ENCODE results near the gene MAGED1. TPM values are rescaled to one million over a fixed set of nuclear protein-coding genes. Genes with fewer than 3 reads are reported as not detected.

Gene MAGED1
- 28.3 and 31.5 TPM in 2 replicates for total RNA-seq
- total RNA-seq (2013), result 21.1 TPM
- 29.1 and 29.6 TPM in 2 replicates for polyA plus RNA-seq
- 21.2 and 40.3 TPM in 2 replicates for polyA minus RNA-seq

DNA sequence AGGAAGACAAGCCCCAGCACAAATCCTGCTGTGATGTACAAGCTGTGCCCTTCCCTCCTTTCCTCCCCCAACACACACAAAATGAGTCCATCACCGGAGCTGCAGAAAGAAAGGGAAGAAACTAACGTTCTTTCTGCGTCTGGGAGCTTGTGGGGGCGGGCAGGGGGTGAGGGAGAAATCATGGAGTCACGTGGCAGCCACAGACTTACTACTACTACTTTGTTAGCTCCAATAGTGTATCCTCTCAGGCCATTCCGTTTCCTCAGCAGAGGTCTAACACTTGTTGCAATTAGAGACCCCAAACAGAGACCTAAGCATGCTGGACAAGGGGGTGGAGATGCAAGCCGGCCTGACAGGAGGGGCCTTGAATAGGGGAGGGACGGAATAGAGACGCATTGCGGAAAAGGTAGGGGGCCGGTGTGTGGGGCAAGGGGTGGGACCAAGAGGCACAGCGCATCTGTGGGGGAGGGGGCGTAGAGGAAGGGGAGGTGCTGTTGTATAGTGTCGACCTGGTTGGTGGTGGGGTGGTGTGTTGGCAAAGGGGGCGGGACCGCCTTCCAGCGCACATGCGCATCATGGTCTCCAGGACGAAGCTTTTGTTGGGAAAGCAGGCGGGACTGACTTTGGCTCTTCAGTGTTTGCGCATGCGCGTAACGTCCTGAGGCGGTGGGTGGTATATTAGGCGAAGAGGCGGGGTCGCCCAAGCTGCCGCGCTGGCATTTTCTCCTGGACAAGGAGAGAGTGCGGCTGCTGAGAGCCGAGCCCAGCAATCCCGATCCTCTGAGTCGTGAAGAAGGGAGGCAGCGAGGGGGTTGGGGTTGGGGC lies at the start of gene MAGED1:
TSS of gene MAGED1 (plus strand) at position 703 of the 825 bp plus-strand sequence. CDS start 682 bp downstream, outside the sequence.
- ATAC-seq (ENCODE audit: low read depth) (peak; percentile 90), DNase-seq (peak; percentile 82)
- no peak for TF ChIP-seq EZH2 (IDR thresholded peaks at IDR 0.05; ENCODE audit: borderline replicate concordance, insufficient read depth, low read depth, low read length, poor library complexity, severe bottlenecking)
- TF ChIP-seq, protein P1, sequence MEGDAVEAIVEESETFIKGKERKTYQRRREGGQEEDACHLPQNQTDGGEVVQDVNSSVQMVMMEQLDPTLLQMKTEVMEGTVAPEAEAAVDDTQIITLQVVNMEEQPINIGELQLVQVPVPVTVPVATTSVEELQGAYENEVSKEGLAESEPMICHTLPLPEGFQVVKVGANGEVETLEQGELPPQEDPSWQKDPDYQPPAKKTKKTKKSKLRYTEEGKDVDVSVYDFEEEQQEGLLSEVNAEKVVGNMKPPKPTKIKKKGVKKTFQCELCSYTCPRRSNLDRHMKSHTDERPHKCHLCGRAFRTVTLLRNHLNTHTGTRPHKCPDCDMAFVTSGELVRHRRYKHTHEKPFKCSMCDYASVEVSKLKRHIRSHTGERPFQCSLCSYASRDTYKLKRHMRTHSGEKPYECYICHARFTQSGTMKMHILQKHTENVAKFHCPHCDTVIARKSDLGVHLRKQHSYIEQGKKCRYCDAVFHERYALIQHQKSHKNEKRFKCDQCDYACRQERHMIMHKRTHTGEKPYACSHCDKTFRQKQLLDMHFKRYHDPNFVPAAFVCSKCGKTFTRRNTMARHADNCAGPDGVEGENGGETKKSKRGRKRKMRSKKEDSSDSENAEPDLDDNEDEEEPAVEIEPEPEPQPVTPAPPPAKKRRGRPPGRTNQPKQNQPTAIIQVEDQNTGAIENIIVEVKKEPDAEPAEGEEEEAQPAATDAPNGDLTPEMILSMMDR (IDR thresholded peaks at IDR 0.05), result no peak
- POLR2A ChIA-PET, result no interaction called here
- Mint-ChIP-seq H3K9me3 (ENCODE audit: insufficient read depth) (no peaks in the 10 kb centered on the region), H3K4me3 (peak within 1 kb of the TSS; percentile 96), H3K4me1 (peaks cover 25% of the 10 kb centered on the region), H3K27ac (peak within 1 kb of the TSS; percentile 97), H3K27me3 (no peaks in the 10 kb centered on the region)
- Histone ChIP-seq H3K4me3 (ENCODE audit: control extremely low read depth in 1 of 5, extremely low read depth in 1 of 5, insufficient read depth in 1 of 5, low read depth in 2 of 5, low read length in 4 of 5) (peak within 1 kb of the TSS; percentile 27 to 65 (median 61)), H3K4me1 (ENCODE audit: control insufficient read depth in 2 of 2, insufficient read depth in 2 of 2, low read length in 2 of 2) (peaks cover 20 to 24% of the 10 kb centered on the region in 2 donors), H3K9ac (ENCODE audit: low read length) (peak within 1 kb of the TSS; percentile 57), H2AFZ (ENCODE audit: insufficient read depth, low read depth, low read length, poor library complexity, severe bottlenecking) (peak within 1 kb of the TSS; percentile 75), H3K27ac (ENCODE audit: low read length in 2 of 2) (peak within 1 kb of the TSS; percentile 38 to 66), H3K9me3 (ENCODE audit: control extremely low read depth in 1 of 3, control insufficient read depth in 2 of 3, insufficient read depth in 1 of 3, low read length in 2 of 3) (no peaks in the 10 kb centered on the region), H3K79me2 (ENCODE audit: control insufficient read depth, insufficient read depth, low read length) (no peaks in the 10 kb centered on the region), H3K36me3 (replicated peaks in 1 of 2; ENCODE audit: control extremely low read depth in 1 of 2, control insufficient read depth in 1 of 2, extremely low read depth in 1 of 2, insufficient read depth in 2 of 2, low read length in 1 of 2) (no peaks in the 10 kb centered on the region), H3K4me2 (replicated peaks; ENCODE audit: low read depth, low read length, poor library complexity, severe bottlenecking) (peak within 1 kb of the TSS; percentile 71), H4K20me1 (ENCODE audit: control insufficient read depth, insufficient read depth, low read length, poor library complexity, severe bottlenecking) (no peaks in the 10 kb centered on the region), H3K27me3 (replicated peaks in 1 of 4; ENCODE audit: control extremely low read depth in 1 of 4, control insufficient read depth in 3 of 4, insufficient read depth in 4 of 4, low read length in 3 of 4) (no peaks in the 10 kb centered on the region)
- WGBS (ENCODE audit: insufficient coverage), result 0% methylated on average over 17 of the region's 35 CpGs
- CTCF ChIA-PET, result no interaction called here
- intact Hi-C loops (cut with micrococcal nuclease), result no loop called here

- Histone ChIP-seq H3K9me3 (ENCODE audit: control extremely low read depth in 1 of 3, control insufficient read depth in 2 of 3, insufficient read depth in 1 of 3, low read length in 2 of 3) (peaks cover 0 to 3% (median 0%) of the 10 kb centered on the region in 3 donors), H2AFZ (ENCODE audit: insufficient read depth, low read depth, low read length, poor library complexity, severe bottlenecking) (no peak overlapping the region), H3K27ac (ENCODE audit: low read length in 2 of 2) (no peak overlapping the region), H3K79me2 (ENCODE audit: control insufficient read depth, insufficient read depth, low read length) (no peaks in the 10 kb centered on the region), H3K4me1 (ENCODE audit: control insufficient read depth in 2 of 2, insufficient read depth in 2 of 2, low read length in 2 of 2) (no peaks in the 10 kb centered on the region), H3K4me2 (replicated peaks; ENCODE audit: low read depth, low read length, poor library complexity, severe bottlenecking) (no peak overlapping the region), H4K20me1 (ENCODE audit: control insufficient read depth, insufficient read depth, low read length, poor library complexity, severe bottlenecking) (no peaks in the 10 kb centered on the region), H3K27me3 (replicated peaks in 1 of 4; ENCODE audit: control extremely low read depth in 1 of 4, control insufficient read depth in 3 of 4, insufficient read depth in 4 of 4, low read length in 3 of 4) (no peaks in the 10 kb centered on the region), H3K9ac (ENCODE audit: low read length) (no peak overlapping the region), H3K36me3 (replicated peaks in 1 of 2; ENCODE audit: control extremely low read depth in 1 of 2, control insufficient read depth in 1 of 2, extremely low read depth in 1 of 2, insufficient read depth in 2 of 2, low read length in 1 of 2) (peaks cover 0 to 1% of the 10 kb centered on the region in 2 experiments), H3K4me3 (ENCODE audit: control extremely low read depth in 1 of 5, extremely low read depth in 1 of 5, insufficient read depth in 1 of 5, low read depth in 2 of 5, low read length in 4 of 5) (no peak overlapping the region)
- Mint-ChIP-seq H3K27me3 (no peaks in the 10 kb centered on the region), H3K27ac (no peak overlapping the region), H3K4me3 (no peak overlapping the region), H3K9me3 (ENCODE audit: insufficient read depth) (no peaks in the 10 kb centered on the region), H3K4me1 (peaks cover 6% of the 10 kb centered on the region)
- intact Hi-C loops (cut with micrococcal nuclease), result no loop called here
- WGBS (ENCODE audit: insufficient coverage), result 100% methylated on average over 1 of the region's 3 CpGs
- ATAC-seq (ENCODE audit: low read depth) (no peak), DNase-seq (no peak)
- CTCF ChIA-PET, result no interaction called here
- TF ChIP-seq, protein P1 (IDR thresholded peaks at IDR 0.05), result no peak
- TF ChIP-seq EZH2 (IDR thresholded peaks at IDR 0.05; ENCODE audit: borderline replicate concordance, insufficient read depth, low read depth, low read length, poor library complexity, severe bottlenecking), result no peak
- POLR2A ChIA-PET, result no interaction called here
Observed at GRCh38 chrX:51847463-51847862, 46.0 kb upstream of the MAGED1 start.

All from B cell (primary cell).